ENCODE data around the gene CACNA1I. TPM values are rescaled to one million over a fixed set of nuclear protein-coding genes. Genes with fewer than 3 reads are reported as not detected.

The CACNA1I gene
- total RNA-seq, 4 donors from 2014 or later, result 0.16 to 0.57 (median 0.20) TPM

DNA sequence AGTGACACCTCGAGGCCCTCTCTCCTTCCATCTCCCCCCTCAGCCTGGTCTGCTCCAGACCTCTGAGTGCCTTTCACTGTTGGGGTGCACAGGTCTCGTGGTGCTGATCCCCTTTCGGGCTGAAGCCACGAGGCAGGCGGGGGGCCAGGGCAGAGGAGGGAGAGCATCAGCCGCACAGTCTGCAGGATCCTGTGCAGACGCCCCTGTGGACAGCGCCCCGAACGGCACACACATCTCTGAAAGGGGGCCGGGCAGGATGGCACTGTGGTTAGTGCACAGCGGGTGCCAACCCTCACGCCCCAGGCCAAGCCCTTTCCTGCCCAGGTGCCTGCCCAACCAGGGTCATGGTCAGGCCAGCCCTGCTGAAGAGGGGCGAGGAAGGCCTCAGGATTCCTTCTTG is 56.7 kb downstream of the CACNA1I start:
- TF ChIP-seq, protein P1, sequence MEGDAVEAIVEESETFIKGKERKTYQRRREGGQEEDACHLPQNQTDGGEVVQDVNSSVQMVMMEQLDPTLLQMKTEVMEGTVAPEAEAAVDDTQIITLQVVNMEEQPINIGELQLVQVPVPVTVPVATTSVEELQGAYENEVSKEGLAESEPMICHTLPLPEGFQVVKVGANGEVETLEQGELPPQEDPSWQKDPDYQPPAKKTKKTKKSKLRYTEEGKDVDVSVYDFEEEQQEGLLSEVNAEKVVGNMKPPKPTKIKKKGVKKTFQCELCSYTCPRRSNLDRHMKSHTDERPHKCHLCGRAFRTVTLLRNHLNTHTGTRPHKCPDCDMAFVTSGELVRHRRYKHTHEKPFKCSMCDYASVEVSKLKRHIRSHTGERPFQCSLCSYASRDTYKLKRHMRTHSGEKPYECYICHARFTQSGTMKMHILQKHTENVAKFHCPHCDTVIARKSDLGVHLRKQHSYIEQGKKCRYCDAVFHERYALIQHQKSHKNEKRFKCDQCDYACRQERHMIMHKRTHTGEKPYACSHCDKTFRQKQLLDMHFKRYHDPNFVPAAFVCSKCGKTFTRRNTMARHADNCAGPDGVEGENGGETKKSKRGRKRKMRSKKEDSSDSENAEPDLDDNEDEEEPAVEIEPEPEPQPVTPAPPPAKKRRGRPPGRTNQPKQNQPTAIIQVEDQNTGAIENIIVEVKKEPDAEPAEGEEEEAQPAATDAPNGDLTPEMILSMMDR (IDR thresholded peaks at IDR 0.05; ENCODE audit: low read depth), result no peak

DNA sequence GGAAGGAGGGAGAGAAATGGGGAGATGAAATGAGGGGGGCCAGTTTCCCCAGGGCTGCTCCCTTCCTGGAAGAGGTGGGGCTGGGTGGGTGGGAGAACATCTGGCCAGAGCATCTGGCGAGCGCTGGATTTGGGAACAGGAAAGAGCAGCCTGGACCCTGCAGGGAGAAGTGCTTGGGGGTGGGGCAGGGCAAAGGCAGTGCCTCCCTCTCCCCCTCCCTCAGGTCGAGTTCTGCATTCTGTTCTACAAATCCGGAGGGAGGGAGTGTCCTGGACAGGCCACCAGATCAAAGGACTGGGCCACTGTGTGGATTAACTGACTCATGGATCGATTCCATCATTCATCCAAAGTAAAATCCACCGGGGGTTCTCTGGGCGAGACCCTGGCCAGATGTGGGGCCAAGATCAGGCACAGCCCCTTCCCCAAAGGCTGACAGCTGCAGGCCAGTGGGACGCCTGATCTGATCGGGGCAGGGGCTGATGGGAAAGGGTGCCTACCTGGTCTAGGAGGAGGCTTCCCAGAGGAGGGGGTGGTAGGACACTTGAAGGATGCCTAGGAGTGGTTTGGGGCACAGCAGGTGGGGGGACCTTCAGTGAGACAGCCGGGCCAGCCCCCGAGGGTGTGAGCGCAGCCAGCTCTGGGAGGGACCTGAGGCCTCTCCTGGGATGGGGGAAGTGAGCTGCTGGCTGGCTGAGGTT is 57.5 kb downstream of the CACNA1I start:
- TF ChIP-seq, protein P1 (IDR thresholded peaks at IDR 0.05; ENCODE audit: low read depth), result no peak

DNA sequence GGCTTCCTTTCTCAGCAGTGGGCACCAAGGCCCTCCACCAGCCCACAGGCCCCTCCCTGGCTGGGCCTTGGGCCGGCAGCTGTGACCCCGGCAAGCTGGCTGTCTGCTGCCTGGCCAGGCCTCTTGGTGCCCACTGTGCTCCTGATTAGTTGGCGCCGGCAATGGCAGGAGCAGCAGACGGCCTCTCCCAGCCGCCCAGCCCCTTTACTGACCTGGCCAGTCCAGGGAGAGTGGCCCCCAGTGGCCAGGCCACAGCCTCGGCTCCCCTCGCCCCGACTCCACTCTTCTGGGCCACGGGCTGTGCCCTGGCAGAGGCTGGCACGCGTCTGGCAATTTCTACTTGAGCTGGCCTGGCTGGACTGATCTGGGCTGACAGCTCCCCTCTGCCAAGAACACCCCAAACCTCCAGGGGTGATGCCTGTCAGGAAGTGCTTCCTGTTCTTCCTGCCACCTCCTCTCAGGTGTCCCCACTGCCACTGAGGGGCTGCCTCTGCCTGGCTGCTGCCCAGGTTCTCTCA is 58.1 kb downstream of the CACNA1I start:
- TF ChIP-seq, protein P1 (IDR thresholded peaks at IDR 0.05; ENCODE audit: low read depth), result no peak

DNA sequence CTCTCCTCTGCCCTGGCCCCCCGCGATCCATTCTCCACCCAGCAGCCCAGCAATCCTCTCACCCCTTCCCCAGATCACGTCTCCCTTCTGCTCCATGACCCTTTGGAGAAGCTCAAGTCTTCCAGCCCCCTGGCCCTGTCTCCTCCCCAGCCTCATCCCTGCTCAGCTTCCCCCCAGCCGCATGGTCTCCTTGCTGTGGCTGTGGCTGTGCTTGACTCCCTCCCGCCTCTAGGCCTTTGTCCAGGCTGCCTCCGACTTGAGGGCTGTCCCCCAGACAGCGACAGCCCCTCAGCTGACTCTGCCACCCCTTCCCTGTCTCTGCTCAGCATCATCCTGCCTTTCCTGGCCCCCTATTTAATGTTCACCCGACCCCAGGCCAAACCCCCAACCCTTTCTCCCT is 59.3 kb downstream of the CACNA1I start:
- TF ChIP-seq, protein P1 (IDR thresholded peaks at IDR 0.05; ENCODE audit: low read depth), result no peak

DNA sequence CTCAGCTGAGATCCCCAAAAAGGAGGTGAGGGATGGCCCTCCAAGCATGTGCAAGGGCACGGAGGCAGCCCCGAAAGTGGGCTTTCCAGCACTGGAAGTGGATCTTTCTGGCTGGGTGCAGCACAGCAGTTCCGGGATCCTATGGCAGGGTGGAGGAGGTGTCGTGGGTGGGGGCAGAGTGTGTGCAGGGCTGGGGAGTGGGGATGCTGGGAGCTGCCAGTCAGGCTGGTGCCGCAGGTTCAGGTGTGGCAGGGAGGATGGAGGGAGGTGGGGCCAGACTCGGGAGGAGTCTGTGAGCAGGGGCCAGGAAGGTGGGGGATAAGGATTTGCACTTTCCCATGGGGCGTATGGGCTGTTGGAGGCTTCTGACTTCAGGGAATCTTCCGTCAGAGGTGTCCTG is 60.2 kb downstream of the CACNA1I start:
- TF ChIP-seq, protein P1 (IDR thresholded peaks at IDR 0.05; ENCODE audit: low read depth), result no peak

DNA sequence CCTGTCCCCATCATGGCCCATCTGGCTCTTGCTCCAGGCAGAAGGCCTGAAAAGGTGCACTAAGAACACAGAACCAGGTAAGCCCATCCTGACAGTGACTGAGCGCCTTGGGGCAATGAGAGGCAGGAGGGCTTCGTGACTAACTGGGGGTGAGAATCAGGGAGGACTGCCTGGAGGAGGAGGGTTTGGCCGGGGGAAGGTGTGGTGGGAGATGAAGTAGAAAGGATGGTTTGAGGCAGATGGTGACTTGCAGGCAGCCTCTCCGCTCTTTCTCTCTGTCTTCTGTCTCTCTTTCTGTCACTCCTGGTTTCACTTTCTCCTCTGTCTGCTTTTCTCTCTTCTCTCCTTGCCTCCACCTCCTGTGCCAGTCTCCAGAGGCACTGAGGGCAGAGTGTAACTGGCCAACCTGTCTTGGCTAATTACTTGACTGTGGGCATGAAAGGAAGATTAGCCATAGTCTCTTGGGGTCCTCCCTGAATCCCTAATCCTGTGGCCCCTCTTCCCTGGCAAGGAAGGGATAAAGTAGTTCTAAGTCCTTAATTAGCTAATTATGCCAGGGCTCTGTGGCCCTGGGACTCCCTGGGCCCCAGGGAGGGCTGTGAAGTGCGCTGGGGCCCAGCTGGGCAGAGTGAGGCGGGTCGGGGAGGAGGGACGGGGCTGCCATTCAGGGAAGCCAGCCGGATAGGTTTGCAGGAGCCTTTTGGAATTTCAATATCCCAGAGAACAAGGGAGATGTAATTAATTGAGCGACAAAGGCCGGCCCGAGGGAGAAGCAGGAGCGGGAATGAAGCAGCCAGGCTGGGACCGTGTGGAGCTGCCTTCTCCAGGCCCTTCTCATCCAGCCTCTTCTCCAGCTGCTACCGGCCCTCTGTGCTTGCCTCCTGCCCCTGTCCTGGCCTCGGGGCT is 61.1 kb downstream of the CACNA1I start:
- TF ChIP-seq, protein P1 (IDR thresholded peaks at IDR 0.05; ENCODE audit: low read depth), result no peak
